SIG-M5 (cell line): Measurements from ENCODE around the gene TACC2.

Source experiments
- DNase-seq: peaks from one replicate; lab custom pipeline; 2025; lab: John Stamatoyannopoulos, UW

The TACC2 gene

DNA sequence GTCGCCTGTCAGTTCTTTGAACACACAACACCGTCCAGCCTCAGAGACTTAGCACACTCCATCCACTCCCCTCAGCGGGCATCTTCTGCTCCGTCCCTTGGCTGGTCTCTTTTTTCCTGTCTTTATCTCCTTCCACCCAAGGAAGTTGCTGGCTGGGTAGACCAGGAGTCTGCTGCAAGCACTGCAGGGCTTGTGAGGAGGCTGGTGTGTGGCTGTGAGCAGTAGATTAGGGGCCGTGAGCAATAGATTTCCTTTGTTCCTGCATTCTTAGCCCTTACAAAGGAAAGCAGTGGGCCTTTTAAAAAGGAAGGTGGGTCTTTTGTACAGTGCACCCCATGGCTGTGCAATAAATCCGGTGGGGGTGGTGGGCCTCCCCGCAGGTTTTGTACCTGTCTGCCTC lies 181.8 kb downstream of the TACC2 start:
- no peak for DNase-seq

DNA sequence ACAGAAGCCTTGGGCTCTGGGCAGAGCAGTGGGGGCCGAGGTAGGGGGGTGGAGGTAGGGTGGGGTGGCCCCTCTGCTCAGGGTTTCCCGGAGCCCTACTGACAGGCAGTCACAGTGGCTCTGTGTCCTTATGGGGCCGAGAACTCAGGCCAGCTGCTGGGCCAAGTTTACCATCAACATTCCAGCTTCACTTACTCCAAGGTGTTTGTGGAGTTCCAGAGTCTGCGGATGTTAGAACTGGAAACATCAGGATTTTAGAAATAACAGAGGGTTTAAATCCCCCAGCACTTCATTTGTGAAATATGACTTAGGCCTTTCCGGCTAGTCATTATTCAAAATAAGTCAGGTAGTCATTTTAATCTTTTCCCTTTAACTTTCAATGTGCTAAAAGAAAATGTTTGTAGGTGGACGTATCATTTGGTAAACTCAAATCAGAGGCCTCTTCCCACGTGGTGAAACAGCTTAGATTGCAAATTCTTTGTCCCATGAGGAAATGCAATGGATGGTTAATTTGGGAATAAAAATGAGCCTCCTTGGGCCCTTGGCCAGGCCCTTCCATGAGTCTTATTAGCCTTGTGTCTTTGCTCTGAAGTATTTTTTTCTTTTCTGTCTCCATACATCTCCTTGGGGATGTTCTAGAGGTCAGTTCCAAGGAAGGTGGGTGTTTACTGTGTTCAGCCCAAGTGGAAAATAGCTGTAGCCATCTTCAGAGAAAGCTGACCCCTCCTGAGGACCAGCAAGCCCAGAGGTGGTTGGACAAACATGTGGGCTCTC lies 182.5 kb downstream of the TACC2 start:
- DNase-seq, result no peak

DNA sequence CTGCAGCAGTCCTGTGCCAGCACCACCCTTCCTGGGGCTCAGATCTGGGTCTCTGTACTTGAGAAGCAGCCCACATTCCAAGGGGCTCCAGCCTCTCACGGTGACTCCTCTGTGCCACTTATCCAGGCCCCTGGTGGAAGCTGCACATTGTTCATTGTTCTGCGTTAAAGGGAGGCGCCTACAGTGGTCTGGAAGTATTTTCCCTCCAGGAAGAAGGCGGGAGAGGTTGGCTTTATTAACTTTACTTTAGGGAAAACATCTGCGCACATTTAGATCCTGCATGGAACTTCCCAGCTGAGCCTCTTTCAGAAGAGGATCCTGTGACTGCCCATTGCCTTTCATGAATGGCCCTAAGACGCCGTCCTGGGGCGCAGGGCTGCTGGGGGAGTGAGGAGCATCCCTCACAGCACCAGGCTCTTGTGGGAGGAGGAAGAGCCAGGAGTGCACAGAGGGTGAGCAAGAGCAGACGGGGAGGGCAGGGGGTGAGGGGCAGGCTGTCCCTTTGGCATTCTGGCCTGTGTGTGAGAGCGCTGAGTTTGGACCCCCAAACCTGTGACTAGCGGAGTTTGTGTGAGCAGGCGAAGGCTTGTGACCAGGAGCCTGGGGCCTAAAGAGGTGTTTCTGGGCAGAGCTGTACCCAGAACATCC lies 183.5 kb downstream of the TACC2 start:
- no peak for DNase-seq

DNA sequence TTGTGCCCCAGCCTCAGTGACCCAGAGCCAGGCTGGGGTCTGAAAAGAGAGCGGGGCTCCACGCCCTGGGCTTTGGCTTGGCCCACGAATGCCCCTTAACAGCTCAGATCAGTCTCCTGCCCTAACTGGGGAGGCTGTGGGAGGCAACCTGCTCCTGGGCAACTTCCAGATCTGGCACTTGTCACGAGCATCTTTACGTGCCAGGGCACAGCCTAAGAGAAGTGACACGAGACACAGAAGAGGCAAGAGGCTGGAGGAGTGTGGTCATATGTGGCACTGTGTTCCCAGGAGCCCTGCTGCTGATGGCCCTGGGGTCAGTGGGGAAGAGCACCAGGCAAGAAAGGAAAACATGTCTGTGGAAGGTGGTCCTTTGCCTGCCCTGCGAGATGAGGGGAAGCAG lies 184.4 kb downstream of the TACC2 start:
- no peak for DNase-seq

DNA sequence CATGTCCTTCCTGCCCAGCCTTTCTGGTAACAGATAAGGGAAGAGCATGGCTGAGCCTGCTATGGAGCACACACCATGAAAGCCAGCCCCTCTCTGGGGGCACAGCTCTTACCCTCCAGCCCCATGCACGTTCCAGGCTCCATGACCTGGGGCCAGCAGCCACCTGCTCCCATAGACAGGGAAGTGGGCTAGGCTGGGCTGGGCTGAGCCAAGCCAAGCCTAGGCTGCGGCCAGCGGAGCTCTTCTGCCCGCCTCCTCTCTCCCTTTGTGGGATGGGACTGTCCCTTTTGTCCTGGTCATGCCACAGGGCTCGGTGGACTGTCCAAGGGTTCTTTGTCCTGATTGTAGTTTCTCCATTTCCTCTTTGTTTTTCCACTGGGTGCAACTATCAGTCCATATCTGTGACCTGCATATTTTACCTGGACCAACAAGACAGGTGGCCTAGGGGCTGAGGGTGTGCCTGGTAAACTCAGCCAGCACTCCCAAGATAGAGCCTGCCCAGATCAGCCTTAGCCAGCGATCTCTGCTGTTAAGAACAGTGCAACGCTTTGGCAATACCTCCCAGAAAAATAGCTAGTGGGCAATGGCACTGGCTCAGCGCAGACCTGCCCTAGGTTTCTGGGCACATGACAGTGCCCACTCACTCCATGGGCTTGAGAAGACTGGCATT lies 184.9 kb downstream of the TACC2 start:
- no peak for DNase-seq

DNA sequence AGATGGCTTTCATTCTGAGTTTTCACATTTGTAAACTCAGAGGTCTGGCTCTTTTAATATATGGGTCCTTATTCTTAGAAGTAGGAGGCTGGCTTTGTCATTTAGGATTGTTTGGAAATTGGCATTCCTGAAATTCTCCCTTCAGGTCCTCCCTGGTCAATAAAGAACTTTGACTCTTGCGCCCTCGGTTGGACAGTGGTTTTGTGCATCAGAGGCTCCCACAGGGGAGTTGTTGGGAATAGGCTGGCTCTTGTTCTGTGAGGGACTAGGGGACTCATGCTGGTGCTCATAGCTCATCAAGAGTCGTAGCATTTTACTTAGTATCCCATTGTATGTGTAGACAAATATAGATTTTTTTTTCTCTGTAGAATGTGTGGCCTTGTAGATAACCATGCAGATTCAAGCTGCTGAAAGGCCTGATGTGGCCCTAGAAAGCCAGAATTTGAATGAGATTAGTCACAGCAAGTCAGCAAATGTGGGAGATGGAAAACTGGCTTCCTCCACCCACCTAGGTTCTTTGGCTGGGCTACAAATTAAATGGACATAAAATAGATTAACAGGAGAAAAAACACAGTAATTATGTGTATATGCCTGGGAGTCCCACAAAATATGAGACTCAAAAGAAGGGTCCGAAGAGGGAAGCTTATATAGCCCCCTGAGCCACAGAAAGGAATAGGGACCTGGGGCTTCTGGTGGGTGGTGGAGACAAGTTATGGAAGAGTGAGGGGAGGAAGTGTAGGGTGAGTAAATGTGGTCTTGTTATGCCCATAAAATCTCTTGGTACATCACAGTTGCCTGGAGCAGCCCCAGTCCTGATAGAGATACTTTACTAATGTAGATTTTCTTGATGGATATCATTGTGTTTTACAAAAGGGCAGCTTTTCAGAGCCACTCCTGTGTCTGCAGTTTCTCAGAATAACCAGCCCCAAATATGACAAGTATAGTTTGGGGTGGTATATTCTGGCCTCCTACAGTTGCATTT lies 187.6 kb downstream of the TACC2 start:
- DNase-seq, result no peak

DNA sequence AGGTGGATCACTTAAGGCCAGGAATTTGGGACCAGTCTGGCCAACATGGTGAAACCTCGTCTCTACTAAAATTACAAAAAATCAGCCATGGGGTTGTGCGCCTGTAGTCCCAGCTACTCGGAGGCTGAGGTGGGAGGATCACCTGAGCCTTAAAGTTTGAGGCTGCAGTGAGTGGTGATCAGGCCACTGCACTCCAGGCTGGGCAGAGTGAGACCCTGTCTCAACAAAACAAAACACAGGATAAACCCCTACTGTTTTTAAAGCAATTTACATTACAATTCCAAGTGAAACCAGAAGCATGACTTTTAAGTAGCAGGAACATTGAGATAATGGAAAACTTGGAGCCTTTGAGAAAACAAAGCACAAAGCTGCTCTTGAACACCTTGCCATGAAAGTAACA lies 189.7 kb downstream of the TACC2 start:
- DNase-seq, result no peak

DNA sequence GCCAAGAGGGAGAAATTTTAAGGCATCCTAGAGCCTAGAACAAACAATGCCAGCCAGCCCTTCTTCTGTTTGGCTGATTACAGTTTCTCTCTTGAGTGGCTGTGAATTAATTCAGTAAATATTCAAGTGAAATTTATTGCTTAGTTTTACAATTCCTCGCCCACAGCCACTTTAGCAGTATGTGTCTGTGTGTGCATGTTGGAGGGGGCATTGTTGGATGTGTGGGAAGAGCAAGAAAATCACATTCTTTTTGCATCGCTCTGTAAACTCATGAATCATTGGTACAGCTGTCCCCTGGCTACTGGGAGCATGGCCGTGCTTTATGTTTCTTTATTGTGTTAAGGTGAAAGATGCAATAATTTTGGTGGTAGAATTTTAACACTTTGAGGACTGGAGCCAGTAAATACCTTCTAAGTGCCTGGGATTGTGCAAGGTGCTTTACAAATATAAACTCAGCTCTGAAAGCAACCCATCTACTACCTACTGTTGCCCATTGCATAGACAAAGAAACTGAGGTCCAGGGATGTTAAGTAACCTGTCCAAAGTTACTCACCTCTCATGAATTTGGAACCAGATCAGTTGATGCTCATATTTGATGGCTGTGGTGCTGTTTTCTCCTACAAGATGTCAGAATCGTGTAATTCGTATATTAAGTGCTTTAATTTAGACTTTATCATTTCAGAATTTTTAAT lies 192.2 kb downstream of the TACC2 start:
- no peak for DNase-seq

DNA sequence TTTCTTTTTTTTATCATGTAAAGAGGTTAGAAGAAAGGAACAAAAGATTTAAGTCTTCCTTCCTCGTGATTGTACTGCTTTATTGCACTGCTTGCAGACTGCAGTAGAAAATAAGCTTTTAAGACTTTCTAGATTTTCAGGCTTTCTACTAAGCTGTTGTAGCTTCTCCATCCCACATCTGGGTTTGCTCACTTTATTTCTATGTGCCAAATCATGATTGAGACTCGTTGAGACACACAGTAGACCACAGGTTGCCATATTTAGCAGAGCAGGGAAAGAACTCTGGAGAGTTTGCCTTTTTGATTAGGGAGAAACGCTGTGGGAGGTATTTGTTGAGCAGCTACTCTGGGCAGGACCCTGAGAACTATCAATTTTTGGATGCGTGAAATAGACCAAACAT lies 192.9 kb downstream of the TACC2 start:
- no peak for DNase-seq

DNA sequence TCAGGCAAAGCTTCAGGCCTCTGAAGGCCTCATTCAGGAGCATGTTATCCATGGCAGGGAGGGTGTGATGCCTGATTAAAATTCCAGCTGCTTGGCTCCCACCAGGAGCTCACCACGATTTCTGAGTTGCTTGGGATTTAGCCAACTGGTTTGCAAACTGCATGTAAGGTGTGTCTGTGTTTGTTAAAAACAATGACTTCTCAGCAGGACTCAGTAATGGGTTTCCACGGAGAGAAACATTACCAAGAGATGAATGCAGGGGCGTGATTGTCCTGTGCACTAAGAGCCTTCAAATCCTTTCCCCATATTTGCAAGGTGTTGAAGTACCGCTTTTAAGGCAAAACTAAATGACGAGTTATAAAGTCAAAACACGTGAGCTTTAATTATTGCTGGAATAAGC lies 193.3 kb downstream of the TACC2 start:
- no peak for DNase-seq

DNA sequence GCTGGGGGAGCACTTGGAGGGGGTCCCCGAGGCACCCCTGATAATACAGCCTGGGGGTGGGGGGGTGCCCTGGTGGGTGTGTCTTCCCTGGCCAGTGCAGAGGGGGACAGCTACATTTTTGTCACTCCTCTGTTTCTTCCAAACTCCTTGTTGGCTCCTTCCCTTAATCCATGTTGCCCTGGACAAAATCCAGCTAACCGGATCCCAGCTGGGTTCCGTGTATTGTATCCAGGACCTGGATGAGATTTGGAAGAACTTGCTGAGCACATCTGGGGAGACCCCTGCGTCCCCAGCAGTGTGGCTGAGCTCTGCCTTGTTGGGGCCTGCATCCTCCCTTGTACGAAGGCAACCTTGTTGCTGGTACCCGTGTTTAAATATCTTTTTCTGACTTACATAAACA lies 195.3 kb downstream of the TACC2 start:
- no peak for DNase-seq

DNA sequence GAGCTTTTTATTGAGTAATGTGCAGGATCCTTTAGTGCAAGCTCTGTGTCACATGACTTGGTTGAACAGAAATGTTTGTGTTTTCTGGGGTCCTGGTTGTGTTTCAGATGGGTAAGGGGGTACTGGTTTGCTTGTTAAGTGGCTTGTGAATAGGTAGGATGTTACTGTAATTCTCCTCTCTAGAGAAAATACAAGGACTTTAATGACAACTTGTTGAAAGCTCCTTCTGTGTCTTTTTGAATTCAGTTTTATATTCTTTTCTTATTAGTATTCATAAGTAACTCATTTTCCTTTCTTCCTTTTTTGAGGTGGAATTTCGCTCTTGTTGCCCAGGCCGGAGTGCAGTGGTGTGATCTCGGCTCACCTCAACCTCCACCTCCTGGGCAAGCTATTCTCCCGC lies 196.7 kb downstream of the TACC2 start:
- no peak for DNase-seq

DNA sequence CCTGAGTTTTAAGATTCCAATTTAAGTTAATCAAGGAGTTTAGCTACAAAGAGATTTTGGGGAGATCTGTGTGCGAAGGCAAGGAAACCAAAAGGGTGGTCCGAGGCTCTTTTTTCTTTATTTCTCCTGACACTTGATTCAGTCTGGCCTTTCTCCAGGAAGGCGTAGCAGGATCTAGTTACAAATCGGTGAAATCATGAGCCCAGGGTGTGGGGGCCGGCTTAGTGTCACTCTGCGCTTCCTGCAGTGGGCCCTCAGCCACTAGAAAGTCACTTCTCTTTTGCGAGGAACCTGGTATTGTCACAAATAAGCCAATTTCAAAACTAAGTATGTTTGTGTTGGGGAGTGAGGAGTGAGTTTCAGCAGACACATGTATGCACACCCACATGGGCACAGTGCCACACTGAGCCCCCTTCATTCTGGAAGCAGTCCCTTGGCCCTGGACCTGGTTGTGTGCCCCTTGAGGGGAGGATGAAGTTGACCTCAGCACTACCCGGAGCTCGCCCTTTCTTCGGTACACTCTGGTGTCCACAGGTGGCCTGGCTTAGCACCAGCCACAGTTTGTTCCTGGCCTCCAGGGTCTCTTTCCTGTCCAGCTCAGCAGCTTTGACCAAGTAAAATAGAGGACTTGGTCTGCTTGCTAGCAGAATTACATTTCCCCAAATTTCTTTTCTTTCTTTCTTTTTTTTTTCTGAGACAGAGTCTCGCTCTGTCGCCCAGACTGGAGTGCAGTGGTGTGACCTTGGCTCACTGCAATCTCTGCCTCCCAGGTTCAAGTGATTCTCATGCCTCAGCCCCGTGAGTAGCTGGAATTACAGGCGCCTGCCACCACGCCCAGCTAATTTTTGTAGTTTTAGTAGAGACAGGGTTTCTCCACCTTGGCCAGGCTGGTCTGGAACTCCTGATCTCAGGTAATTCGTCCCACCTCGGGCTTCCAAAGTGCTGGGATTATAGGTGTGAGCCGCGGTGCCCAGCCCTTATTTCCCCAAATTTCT lies 198.2 kb downstream of the TACC2 start:
- no peak for DNase-seq

DNA sequence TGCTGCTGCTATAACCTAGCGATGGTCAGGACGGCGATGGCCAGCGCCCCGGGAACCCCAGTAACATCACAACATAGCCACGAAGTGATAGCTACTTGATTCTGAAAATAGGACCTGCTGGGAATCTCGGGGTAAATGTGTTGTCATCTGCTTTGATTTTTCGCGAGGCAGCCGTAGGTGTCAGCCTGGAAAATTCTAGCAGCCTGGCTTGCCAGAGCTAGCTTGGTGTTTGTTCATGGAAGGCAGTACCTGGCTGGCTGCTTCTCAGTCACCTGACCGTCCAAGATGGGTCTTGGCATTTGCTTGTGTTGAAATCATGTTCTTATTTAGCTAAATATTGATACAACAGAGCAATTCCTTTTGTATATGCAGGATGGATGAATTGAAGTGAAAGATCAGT lies 199.7 kb downstream of the TACC2 start:
- no peak for DNase-seq

DNA sequence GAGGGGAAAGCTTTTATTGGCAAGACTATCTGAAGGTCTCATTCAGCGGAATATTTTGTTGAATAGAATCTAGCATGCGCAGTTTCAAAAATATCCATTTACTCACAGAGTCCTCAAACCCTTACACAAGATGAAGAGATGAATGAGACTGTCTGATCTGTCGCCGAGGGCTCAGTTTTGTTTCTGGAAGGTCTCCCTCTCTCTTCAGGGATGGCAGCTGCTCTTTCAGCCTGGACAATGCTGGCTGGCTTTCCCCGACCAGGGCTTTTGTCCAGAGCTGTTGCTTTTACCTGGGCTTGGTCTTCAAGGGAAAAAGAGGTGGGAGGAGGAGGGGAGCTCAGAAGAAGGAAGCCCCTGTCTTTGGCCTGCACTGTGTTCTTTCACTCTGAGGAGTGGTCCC lies 200.2 kb downstream of the TACC2 start:
- no peak for DNase-seq

DNA sequence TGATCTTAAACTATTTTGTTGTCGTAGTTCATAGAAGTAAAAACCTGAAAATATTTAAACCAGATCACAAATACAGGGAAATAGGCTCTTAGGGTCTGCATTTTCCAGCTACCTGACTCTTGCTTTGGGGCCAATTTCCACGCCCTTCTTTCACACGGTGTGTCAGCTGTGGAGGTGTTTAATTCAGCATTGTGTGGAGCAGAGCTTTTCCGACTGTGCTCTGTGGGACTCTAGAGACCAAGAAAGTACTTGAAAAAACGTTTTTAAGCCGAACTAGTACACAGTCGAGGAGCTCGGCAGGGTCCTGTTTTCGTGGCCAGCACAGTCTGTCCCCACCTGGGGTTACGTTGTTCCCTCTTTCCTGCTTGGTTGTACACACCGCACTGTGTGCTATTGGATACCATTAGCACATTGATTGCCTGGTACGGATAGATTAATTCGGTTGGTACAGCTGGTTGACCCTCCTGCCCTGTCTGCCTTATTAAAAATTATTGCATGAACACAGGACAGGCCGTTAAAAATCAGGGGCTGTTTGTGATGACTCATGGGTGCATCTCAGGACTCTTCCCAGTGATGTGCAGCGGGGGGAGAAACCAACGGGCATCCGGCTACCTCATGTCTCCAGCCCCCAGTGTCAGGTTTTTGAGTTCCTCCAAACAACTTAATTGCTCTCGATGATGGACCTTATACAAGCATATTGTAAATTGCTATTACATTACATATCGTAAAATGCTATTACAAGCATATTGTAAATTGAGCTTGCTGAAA lies 201.4 kb downstream of the TACC2 start:
- DNase-seq, result no peak

DNA sequence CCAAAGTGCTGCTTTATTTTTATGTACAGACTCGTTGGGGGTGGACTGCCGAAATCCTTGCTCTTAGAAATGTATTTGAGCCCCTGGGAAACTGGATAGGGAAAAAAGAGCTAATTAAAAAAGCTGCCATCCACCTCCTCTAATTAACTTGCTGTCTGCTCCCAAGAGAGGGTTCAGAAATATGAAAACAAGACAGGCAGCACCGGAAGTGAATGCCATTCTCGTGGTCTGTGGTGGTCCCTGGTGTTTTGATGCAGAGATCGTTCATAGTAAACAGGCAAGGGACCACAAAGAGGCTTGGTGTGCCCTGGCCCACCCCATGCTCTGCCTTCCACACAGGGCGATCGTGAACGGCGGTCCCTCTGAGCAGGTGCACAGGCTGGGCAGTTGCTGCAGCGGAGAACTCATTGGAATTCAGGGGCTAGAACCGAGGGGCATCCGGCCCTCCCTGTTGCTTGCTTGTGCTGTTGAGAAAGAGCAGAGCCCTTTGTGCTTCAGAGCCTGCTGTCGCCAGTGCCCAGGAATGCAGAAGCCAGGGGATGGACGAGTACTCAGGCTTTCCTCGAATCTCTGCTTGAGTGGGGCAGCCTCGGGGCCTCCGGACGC lies 203.1 kb downstream of the TACC2 start:
- no peak for DNase-seq

DNA sequence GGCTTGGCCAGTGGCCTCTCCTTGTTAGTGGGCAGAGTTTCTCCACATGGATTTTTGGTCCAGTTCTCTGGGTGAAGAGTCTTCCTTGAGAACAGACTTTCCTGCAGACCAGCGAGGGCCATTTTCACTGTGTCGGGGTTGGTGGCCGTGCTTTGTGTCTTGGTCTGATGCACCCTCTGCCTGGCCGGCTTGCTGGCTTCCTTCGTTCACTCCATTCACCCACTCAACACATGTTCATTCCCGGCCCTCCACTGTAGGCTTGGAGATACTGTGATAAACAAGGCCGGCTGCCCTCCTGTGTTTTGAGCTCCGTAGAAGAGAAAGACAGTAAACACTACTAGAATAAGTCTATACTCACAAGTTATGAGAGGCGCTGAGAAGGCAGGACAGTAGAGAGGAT lies 205.3 kb downstream of the TACC2 start:
- no peak for DNase-seq

DNA sequence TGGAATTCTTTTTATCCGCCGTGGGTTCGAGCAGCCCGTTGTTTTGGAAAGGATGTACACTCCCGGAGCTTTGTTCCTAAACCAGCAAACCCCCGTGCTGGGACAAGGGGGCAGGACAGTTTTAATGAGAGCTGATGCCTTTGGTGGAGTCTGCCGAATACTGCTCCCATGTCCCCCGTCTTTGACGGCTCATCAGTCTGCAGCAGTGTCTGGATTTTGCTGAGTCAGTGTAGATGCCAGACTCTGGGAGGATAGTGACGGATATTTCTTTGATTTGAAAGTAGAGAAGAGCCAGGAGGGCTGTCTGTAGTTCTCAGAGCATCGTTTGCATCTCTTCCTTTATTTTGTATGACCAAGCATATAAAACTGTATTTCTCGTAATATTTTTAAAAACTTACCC lies 207.3 kb downstream of the TACC2 start:
- no peak for DNase-seq
